OCI-LY1 (cell line): Measurements from ENCODE around the gene KCNK4.
A peak's percentile ranks its signal among the peaks of the same experiment; 100 is the strongest.

Experiments
- H2AFZ ChIP-seq: fragments of 200-600 bp; sonication (generic), shearing (Covaris generic); 2 replicates; pipeline ENCODE4 v1.6.0; 2014; ENCODE audit warnings: antibody characterized with exemption, mild to moderate bottlenecking, low read length
- H3F3A ChIP-seq: fragments of 200-600 bp; sonication (generic), shearing (Covaris generic); 2 replicates; pipeline ENCODE4 v1.6.0; 2014; ENCODE audit warnings: mild to moderate bottlenecking, antibody characterized with exemption, low read length, moderate library complexity; ENCODE audit not compliant: insufficient read depth
- H3K27ac ChIP-seq: fragments of 200-600 bp; sonication (generic); 2 replicates; pipeline ENCODE4 v1.5.1; 2014; ENCODE audit warnings: low read length, mixed run types, mild to moderate bottlenecking, low read depth; ENCODE audit not compliant: poor library complexity, severe bottlenecking
- H3K27me3 ChIP-seq: fragments of 200-600 bp; sonication (generic); 2 replicates; pipeline ENCODE4 v1.6.0; 2014; ENCODE audit warnings: antibody characterized with exemption, mild to moderate bottlenecking, low read length, moderate library complexity; ENCODE audit not compliant: insufficient read depth
- H3K36me3 ChIP-seq: fragments of 200-600 bp; sonication (generic); 2 replicates; pipeline ENCODE4 v1.6.1; 2014; ENCODE audit warnings: mild to moderate bottlenecking, antibody characterized with exemption, low read length, moderate library complexity, mixed read lengths; ENCODE audit not compliant: insufficient read depth
- H3K4me1 ChIP-seq: fragments of 200-600 bp; sonication (generic); 2 replicates; pipeline ENCODE4 v1.5.1; 2014; ENCODE audit warnings: mild to moderate bottlenecking, low read length, moderate library complexity; ENCODE audit not compliant: insufficient read depth, severe bottlenecking
- H3K4me2 ChIP-seq: fragments of 200-600 bp; sonication (generic), shearing (Covaris generic); 2 replicates; pipeline ENCODE4 v1.6.1; 2014; ENCODE audit warnings: low read length
- H3K4me3 ChIP-seq: fragments of 200-600 bp; sonication (generic); 2 replicates; pipeline ENCODE4 v1.5.1; 2014; ENCODE audit warnings: low read length, low read depth, mild to moderate bottlenecking, mixed read lengths; ENCODE audit not compliant: poor library complexity, severe bottlenecking
- H3K79me2 ChIP-seq: fragments of 200-600 bp; shearing (Covaris generic); 2 replicates; pipeline ENCODE4 v1.6.1; 2016; ENCODE audit warnings: mixed run types, low read length, mixed read lengths; ENCODE audit not compliant: insufficient read depth
- H3K9ac ChIP-seq: fragments of 200-600 bp; sonication (generic), shearing (Covaris generic); 2 replicates; pipeline ENCODE4 v1.6.1; 2014; ENCODE audit warnings: mild to moderate bottlenecking, low read length, mixed read lengths
- H3K9me2 ChIP-seq: fragments of 200-600 bp; sonication (generic), shearing (Covaris generic); 2 replicates; pipeline ENCODE4 v1.6.1; 2014; ENCODE audit warnings: low read depth, mild to moderate bottlenecking, low read length, mixed read lengths
- H3K9me3 ChIP-seq: fragments of 200-600 bp; shearing (Covaris generic); 2 replicates; pipeline ENCODE4 v1.6.1; 2014; ENCODE audit warnings: low read length, mixed read lengths
- H4K20me1 ChIP-seq: fragments of 200-600 bp; sonication (generic), shearing (Covaris generic); 2 replicates; pipeline ENCODE4 v1.6.0; 2016; ENCODE audit warnings: mild to moderate bottlenecking, low read length; ENCODE audit not compliant: insufficient read depth
- CTCF ChIP-seq: fragments of 200-600 bp; sonication (generic), shearing (Covaris generic); IDR thresholded peaks from 2 replicates; pipeline ENCODE4 v1.5.1; 2017; ENCODE audit warnings: mild to moderate bottlenecking, antibody characterized with exemption, low read length, moderate library complexity, mixed read lengths
- EZH2 ChIP-seq: fragments of 200-600 bp; sonication (generic), shearing (Covaris generic); IDR thresholded peaks from 2 replicates; pipeline ENCODE4 v1.8.0; 2017; ENCODE audit warnings: borderline replicate concordance, mixed run types, mild to moderate bottlenecking, antibody characterized with exemption, low read length, moderate library complexity, mixed read lengths

KCNK4 gene

GRCh38 chr11:64297699-64298358 is 6.7 kb downstream of the KCNK4 start:
- Histone ChIP-seq H3K9ac (no peak overlapping the region), H3K4me2 (no peak overlapping the region), H3K4me1 (peaks cover 7% of the 10 kb centered on the region), H3K27ac (no peak overlapping the region), H3K79me2 (no peaks in the 10 kb centered on the region), H3K27me3 (no peaks in the 10 kb centered on the region; the same call in 1 of the 2 replicates), H3F3A (no peaks in the 10 kb centered on the region), H2AFZ (no peak overlapping the region), H3K9me3 (no peaks in the 10 kb centered on the region), H3K36me3 (no peaks in the 10 kb centered on the region), H3K4me3 (no peak overlapping the region), H3K9me2 (no peaks in the 10 kb centered on the region), H4K20me1 (no peaks in the 10 kb centered on the region)
- no peak for TF ChIP-seq CTCF
- no peak for TF ChIP-seq EZH2

GRCh38 chr11:64298966-64299846 is 8.1 kb downstream of the KCNK4 start:
- Histone ChIP-seq H3K9me3 (no peaks in the 10 kb centered on the region), H3K9ac (no peak overlapping the region), H3K4me1 (peaks cover 14% of the 10 kb centered on the region), H4K20me1 (no peaks in the 10 kb centered on the region), H2AFZ (no peak overlapping the region), H3K27ac (no peak overlapping the region), H3K4me3 (no peak overlapping the region), H3F3A (no peaks in the 10 kb centered on the region), H3K27me3 (no peaks in the 10 kb centered on the region; the same call in 1 of the 2 replicates), H3K36me3 (no peaks in the 10 kb centered on the region), H3K4me2 (no peak overlapping the region), H3K9me2 (no peaks in the 10 kb centered on the region), H3K79me2 (no peaks in the 10 kb centered on the region)
- TF ChIP-seq EZH2 (no peak), CTCF (no peak)

GRCh38 chr11:64299847-64300648 is 8.9 kb downstream of the KCNK4 start, which contains the start of gene CATSPERZ:
TSS of gene CATSPERZ (plus strand) at chr11:64300358. CDS start at chr11:64300411, 53 bp downstream.
- TF ChIP-seq EZH2 (no peak), CTCF (no peak)
- no peaks in the 10 kb centered on the region for H3F3A ChIP-seq
- no peaks in the 10 kb centered on the region for H3K36me3 ChIP-seq
- no peaks in the 10 kb centered on the region for H3K9me3 ChIP-seq
- no peaks in the 10 kb centered on the region; the same call in 1 of the 2 replicates for H3K27me3 ChIP-seq
- no peaks in the 10 kb centered on the region for H3K79me2 ChIP-seq
- no peaks in the 10 kb centered on the region for H3K9me2 ChIP-seq
- H3K4me3 ChIP-seq: no peak within 1 kb of the TSS
- no peak within 1 kb of the TSS for H2AFZ ChIP-seq
- H3K27ac ChIP-seq: no peak within 1 kb of the TSS
- peak within 1 kb of the TSS; percentile 1; the same call in 1 of the 2 replicates for H3K4me2 ChIP-seq
- no peaks in the 10 kb centered on the region for H4K20me1 ChIP-seq
- no peak within 1 kb of the TSS for H3K9ac ChIP-seq
- peaks cover 14% of the 10 kb centered on the region for H3K4me1 ChIP-seq
